Activated CD4-positive, CD25-positive, alpha-beta regulatory T cell (primary cell): ENCODE measurements around the gene ARL15.

Source experiments
- DNase-seq, 4 experiments: peaks; one replicate each; lab custom pipeline; 2025; lab: John Stamatoyannopoulos, UW

The ARL15 gene

GRCh38 chr5:54315736-54316528, 5.6 kb upstream of the ARL15 start:
- no peak for DNase-seq

DNA sequence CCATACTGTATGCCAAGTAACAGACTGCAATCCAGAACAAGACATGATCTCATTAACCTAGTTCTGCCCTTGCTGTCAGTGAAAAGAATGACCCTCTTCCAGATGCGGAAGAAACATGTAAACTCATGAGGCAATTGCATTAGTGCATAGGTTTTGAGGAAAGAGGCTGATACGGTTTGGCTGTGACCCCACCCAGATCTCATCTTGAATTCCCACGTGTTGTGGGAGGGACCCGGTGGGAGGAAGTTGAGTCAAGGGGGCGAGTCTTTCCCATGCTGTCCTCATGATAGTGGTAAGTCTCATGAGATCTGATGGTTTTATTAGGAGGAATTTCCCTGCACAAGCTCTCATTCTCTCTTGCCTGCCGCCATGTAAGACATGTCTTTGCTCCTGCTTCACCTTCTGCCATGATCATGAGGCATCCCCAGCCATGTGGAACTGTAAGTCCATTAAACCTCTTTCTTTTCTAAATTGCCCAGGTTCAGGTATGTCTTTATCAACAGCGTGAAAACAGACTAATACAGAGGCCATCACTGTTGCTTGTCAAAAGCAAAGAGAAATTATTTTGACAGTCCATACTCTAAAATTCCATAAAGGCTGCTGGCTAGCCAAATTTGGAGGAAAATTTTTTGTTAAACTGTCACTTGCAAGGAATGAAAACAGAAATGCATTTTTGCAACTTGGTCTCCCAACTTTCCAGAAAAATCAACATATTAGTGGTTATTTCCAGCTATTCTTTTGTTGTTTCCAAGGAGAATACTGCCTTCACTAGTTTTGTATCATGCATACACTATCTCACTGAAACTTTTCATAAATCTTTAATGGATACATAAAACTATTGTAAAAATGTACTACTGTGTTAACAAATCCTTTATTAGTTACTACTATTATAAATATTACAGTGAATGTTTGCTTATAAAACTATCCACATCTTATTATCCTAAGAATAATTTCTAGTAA, 3.2 kb upstream of the ARL15 start:
- no peak for DNase-seq

- no peak for DNase-seq
Measured at GRCh38 chr5:54312499-54312898, 2.1 kb upstream of the ARL15 start.

DNA sequence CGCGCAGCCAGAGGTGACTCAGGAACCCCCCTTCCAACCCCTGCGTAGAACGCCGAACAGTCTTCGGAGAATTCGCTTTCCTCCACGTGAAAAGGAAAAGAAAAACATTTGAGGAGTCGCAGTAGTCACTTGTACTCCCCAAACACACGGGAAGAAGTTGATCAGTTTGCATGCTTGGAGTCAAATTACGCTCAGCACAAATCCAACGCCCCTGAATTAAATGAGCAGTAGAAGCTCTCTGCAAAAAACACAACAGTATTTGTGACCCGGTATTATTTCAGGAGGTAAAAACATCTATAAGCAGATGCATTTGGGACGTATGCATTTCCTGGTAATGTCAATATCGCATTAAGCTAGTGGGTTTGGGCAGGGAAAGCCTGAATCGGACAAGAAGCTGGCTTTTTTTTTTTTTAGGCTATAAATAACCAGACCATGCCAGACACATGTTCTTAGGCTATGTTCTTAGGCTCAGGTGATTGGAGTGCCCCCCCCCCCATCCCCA, 854 bp upstream of the ARL15 start:
- DNase-seq, result no peak

GRCh38 chr5:54309691-54310432, 511 bp downstream of the ARL15 start:
- DNase-seq, result no peak

DNA sequence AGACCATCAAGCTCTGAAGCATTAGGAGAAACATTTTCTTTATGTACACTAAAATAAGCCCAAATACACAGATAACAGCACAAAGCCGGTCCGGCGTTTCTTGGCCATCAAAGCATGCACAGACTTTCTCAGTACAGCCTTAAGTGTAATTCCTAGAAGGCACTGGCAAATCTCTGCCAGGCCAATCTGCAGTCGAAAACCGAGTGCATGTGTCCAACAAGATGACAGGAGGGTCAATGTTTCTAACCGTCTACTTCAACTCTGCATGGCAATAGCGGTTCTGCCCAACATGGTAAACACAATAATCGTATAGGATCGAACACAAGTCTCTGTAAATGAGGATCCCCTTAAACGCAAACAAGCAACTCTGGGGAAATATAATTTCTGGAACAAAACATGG, 1.1 kb downstream of the ARL15 start:
- no peak for DNase-seq

DNA sequence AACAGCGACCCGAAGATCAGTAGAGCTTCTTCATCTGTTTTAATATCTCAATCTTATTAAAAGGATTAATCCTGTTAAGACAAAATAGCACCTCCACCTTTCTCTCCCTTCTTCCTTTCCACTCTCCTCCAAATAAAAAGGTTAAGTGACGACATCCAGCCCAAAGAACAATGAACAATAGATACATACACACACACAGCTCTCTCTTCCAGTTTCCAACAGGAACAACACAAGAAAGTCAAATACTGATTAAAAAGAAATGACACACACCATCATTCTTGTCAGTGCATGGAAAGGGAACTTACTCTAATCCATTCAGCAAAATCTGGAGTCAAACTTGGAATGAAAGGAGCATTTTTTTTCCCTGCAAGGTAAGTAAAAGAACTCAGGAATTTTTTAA, 2.8 kb downstream of the ARL15 start:
- DNase-seq, result no peak

DNA sequence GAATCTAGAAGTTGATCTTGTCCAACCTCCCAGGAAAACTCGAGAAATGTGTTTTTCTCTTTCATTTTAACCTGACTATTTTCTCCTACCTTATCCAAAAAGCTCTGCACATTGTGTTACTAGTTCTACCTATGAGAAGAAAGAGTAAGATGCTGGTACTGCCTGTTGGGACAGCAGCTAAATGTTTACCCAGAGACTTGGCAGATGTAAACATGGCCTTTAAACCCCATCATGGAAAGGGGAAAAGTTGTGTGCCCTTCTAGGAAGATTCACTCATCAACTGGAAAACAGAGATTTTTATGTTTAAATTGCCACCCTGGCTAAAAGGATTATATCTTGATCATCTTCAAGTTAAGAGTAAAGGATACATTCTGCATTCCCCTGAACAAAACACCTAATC, 3.5 kb downstream of the ARL15 start:
- DNase-seq, result no peak

- no peak for DNase-seq
Measured at GRCh38 chr5:54305737-54306136, 4.6 kb downstream of the ARL15 start.

GRCh38 chr5:54304040-54304439, 6.3 kb downstream of the ARL15 start:
- no peak for DNase-seq

DNA sequence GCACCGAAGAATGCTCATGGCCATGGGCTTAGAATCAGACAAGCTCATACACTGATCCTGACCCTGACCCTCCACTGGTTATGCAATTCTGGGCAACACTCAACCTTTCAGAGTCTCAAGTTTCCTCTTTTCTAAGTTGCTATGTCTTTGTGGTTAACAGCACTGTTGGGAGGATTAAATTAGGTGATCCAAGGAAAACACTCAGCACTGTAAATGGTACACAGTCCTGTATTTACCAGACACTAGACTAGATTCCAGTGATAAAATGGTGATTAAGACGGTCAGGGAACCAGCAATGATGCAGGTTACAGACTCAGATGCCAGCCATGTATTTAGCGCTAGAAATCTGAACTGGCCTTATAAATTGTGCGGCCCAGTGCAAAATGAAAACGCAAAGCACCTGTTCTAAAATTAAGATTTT, 8.1 kb downstream of the ARL15 start:
- no peak for DNase-seq

DNA sequence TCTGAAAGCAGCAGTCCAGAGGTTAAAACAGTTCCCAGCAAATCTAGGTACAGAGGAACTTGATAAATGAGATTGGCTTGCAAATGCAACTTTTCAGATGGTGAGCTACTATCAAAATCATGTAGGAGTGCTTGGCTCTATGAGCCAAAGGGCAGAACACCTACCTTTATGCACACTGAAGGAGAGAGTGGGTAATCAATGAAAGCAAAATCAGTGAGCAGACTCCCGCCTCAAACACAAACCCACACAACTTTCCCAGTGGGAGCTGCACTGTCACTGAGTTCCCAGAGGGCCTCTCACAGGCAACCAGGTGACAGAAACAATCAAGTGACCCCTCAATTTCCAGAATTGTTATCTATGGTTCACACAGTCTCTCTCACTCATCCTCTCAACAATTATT, 8.5 kb downstream of the ARL15 start:
- no peak for DNase-seq

- no peak for DNase-seq
Measured at GRCh38 chr5:54301220-54301619, 9.2 kb downstream of the ARL15 start.

DNA sequence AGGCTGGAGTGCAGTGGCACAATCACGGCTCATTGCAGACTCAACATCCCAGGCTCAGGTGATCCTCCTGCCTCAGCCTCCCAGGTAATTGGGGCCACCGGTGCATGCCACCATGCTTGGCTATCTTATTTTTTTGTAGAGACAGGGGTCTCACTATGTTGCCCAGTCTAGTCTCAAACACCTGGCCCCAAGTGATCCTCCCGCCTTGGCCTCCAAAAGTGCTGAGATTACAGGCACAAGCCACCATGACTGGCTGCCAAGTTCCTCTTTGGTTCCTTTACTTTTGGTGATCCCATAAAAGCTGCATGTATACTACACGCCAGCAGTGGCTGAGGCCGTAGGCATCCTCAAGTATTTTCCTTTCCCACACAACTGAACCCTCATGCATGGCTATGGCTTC, 11.4 kb downstream of the ARL15 start:
- no peak for DNase-seq

DNA sequence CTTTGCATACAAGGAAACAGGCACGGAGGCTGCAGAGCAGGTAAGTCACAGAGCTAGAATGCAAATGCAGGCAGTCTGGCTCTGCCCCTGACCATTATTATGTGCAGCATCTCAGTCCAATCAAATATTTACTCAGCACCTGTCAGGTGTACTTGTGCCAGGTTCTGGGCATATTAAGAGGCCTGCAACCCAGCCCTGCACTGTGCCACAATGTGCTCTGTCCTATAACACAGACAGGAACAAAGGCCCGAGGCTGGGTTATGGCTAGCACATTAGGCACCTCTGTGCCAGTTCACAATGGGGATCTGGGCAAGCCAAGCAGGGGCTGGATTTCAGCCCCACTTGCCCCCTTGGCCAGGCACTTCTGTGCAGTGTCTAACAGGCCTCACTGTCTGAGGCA, 14.0 kb downstream of the ARL15 start:
- DNase-seq, result no peak

DNA sequence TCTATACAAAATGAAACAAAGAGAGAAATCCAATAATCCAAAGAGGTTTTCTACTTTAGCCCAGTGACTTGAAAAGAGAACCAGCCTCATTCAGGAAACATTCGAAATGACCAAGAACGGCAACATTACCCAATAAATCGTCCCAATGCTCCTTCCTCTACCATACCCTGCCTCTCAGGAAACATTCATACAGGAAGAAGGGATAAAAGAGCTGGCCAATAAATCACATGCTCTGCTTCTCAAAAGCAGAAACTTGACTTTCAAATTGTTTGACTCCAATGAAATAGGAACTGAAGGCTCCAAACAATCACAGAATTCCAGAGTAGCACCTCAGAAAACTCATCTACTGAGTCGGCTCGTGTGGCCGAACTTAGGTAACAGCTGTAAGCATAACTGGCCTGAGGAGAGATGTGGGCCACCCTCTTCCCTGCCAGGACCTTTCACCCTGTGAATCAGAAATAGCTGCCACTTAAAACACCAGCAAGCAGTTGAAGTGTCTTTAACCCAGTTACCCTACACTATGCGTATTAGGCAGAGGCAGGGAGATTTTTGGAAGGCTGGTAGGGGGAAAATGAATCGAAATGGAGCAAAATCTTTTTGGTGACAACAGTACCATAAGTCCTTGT, 14.6 kb downstream of the ARL15 start:
- DNase-seq, result no peak

GRCh38 chr5:54294097-54294667, 16.2 kb downstream of the ARL15 start:
- no peak for DNase-seq

- DNase-seq, result no peak
Measured at GRCh38 chr5:54292866-54293265, 17.5 kb downstream of the ARL15 start.

DNA sequence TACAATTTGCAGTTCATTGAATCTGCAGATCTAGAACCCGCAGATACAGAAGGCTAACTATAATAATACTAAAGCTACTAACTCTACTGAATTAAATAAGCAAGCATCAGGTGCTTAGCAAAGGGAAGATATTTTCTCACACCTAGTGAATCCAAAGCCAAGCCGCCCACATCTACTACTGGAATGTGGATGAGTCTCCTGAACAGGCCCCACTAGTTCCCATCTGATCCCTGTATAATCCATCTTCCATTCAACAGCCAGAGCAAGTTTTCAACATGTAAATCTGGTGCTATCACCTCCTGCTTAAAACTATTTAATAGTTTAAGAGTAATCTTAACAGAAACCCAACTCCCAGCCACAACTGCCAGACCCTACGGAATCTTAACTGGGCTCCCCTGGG, 18.9 kb downstream of the ARL15 start:
- no peak for DNase-seq

GRCh38 chr5:54289769-54290168, 20.6 kb downstream of the ARL15 start:
- no peak for DNase-seq

DNA sequence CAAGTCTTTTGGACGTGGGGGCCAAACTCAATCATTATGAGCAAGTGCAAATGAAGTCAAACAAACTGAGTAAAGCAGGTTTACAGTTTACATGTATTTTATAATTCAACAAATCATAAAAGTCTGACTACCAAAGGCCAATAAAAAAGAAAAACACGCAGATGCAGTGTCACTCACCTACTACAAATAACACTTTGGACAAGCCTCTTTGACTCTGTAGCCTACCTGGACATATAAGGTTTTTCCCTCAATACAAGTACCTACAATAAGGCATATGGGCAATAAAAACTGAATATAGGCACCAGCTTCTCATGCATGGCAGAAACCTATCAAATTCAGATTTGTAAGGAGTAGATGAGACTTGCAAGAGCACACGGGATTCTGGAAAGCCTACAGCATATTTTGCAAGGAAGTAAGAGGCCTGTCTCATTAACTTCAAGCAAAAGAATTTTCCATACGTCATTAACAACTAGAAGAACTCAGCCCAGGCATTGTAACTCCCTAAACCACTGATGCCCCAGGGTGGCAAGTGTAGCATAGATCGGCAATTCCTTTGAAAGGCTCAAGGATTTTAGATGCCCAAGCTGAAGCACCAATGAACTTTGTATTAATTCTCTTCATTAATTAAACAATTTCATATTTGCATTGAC, 21.7 kb downstream of the ARL15 start:
- no peak for DNase-seq
